Skeletal muscle satellite cell (primary cell): ENCODE results near the gene SLAMF1.

Experiments
- H3K27me3 ChIP-seq: 2 replicates; pipeline ENCODE4 v1.7.0; 2013; ENCODE audit warnings: low read length; ENCODE audit not compliant: control insufficient read depth, insufficient read depth
- H3K36me3 ChIP-seq: 2 replicates; pipeline ENCODE4 v1.7.0; 2013; ENCODE audit warnings: mild to moderate bottlenecking, control low read depth, low read length; ENCODE audit not compliant: insufficient read depth
- H3K4me1 ChIP-seq: 2 replicates; pipeline ENCODE4 v1.7.0; 2013; ENCODE audit warnings: low read length; ENCODE audit not compliant: control insufficient read depth, insufficient read depth
- H3K4me2 ChIP-seq: 2 replicates; pipeline ENCODE4 v1.7.0; 2013; ENCODE audit warnings: mild to moderate bottlenecking, low read length
- H3K4me3 ChIP-seq: 2 replicates; pipeline ENCODE4 v1.7.0; 2013; ENCODE audit warnings: low read length
- H3K9ac ChIP-seq: 2 replicates; pipeline ENCODE4 v1.7.0; 2013; ENCODE audit warnings: mild to moderate bottlenecking, low read depth, low read length, moderate library complexity
- H3K9me3 ChIP-seq: replicated peaks from 2 replicates; pipeline ENCODE4 v1.7.0; 2013; ENCODE audit warnings: mild to moderate bottlenecking, control low read depth, low read length

SLAMF1 gene

DNA sequence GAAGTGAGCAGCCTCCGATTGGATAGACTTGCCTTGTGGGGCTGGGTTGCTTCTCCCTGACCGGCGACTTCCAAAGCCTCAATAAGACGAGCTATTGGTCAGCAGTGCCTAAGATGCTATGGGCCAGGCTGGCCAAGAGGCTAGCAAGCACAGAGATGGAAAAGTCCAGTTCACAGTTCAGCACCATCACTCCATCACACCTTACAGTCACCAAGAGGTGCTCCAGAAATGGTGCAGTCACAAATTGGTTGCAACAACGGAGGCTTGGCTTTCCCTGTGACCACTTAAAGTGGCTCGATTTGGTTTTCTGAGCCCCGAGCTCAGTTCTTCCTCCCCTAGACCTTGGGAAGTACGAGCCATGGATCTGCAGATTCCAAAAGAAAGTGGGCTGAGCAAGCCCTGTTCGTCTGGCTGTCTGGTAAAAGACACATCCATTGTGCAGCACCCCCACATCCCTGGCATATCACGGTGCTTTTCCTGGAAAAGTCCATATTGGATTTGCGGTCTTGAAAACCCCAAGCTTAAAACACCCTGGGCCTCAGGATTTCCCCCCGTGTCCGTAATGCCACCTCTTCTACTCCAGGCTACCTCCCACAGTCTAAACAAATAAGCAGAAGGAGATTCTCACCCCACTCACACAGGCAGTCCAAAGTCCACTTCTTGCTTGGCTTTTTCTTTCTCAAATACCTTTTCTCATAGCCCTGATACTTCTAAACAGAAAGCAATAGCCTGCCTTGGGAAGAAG is 1.3 kb downstream of the SLAMF1 start:
- H3K4me1 ChIP-seq, result no peaks in the 10 kb centered on the region
- no peak overlapping the region for H3K4me2 ChIP-seq
- H3K4me3 ChIP-seq, result no peak overlapping the region
- H3K9me3 ChIP-seq, result no peaks in the 10 kb centered on the region
- no peaks in the 10 kb centered on the region for H3K36me3 ChIP-seq
- H3K27me3 ChIP-seq, result no peaks in the 10 kb centered on the region
- H3K9ac ChIP-seq, result no peak overlapping the region

DNA sequence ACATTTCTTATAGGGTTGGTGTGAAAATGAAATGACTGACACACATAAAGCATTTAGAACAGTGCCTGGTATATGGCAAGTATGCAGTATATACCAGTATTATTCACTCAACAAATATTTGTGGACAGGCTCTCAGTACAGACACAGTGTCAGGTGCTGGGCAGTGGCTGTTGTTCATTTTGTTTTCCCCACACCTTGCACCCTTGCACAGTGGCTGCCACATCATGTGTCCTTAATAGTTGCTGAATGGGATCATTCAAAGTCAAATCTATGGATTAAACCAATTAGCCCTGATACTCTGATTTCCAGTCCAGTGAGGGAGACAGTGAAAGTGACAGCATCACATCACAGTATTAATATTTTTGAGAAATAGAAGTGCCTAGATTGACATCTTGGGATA is 2.4 kb downstream of the SLAMF1 start:
- no peaks in the 10 kb centered on the region for H3K9me3 ChIP-seq
- no peak overlapping the region for H3K4me3 ChIP-seq
- no peak overlapping the region for H3K9ac ChIP-seq
- no peaks in the 10 kb centered on the region for H3K36me3 ChIP-seq
- H3K4me2 ChIP-seq, result no peak overlapping the region
- H3K4me1 ChIP-seq, result no peaks in the 10 kb centered on the region
- no peaks in the 10 kb centered on the region for H3K27me3 ChIP-seq

- Histone ChIP-seq H3K36me3 (no peaks in the 10 kb centered on the region), H3K9ac (no peak overlapping the region), H3K4me2 (no peak overlapping the region), H3K9me3 (no peaks in the 10 kb centered on the region), H3K27me3 (no peaks in the 10 kb centered on the region), H3K4me3 (no peak overlapping the region), H3K4me1 (no peaks in the 10 kb centered on the region)
Measured at GRCh38 chr1:160643138-160643537, 3.7 kb downstream of the SLAMF1 start.

DNA sequence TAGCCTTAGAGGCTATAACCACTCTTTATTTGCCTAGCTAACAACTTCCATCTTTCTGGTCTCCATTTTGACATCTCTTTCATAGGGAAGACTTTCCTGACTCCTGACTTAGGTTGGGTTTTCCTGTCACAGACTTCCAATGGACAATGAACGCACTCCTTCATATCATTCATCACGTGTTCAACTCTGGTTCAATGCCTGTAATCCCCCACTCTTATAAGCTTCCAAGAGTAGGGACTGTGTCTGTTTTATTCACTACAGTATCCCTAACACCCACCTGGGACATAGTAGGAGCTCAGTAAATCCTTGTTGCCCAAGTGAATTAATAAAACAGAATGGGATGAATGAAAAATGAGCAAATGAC is 4.6 kb downstream of the SLAMF1 start:
- no peak overlapping the region for H3K9ac ChIP-seq
- no peaks in the 10 kb centered on the region for H3K27me3 ChIP-seq
- no peaks in the 10 kb centered on the region for H3K9me3 ChIP-seq
- H3K36me3 ChIP-seq, result no peaks in the 10 kb centered on the region
- H3K4me3 ChIP-seq, result no peak overlapping the region
- no peak overlapping the region for H3K4me2 ChIP-seq
- H3K4me1 ChIP-seq, result no peaks in the 10 kb centered on the region

GRCh38 chr1:160641323-160642280 is 5.2 kb downstream of the SLAMF1 start:
- Histone ChIP-seq H3K9ac (no peak overlapping the region), H3K4me2 (no peak overlapping the region), H3K36me3 (no peaks in the 10 kb centered on the region), H3K4me3 (no peak overlapping the region), H3K9me3 (no peaks in the 10 kb centered on the region), H3K27me3 (no peaks in the 10 kb centered on the region), H3K4me1 (no peaks in the 10 kb centered on the region)

DNA sequence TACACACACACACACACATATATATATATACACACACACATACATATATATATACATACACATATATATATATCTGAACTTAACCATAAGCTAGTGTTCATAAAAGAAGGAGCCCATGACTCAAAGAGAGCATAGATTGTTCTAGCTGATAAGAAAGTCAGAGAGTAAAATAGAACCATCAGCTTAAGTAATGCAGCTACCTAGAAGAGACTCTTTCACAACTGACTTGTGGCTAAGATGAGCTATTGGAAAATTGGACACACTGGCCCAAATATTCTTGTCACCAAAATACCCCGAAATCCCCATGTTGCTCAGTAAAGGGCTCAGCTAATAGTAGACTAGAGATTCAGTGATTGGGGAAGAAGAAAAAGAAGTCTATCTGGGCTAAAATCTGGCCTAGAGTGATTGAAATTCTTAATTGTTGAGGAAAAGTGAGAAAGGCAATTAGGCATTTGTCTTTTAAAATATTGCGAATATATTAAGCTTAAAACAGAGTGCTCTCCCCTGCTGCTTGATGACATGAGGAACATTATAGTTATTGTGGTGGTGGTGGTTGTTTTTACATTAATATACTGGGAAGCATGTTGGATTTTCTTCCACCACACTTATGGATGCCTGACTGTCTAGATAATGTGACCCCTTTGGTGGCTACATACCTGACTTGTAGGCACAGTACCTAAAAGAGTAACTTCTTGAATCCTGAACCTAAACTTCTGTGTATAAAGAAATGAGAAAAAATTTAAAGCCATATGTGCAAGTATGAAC is 6.3 kb downstream of the SLAMF1 start:
- H3K36me3 ChIP-seq, result no peaks in the 10 kb centered on the region
- no peak overlapping the region for H3K9ac ChIP-seq
- no peaks in the 10 kb centered on the region for H3K4me1 ChIP-seq

GRCh38 chr1:160639652-160640051 is 7.2 kb downstream of the SLAMF1 start:
- no peaks in the 10 kb centered on the region for H3K4me1 ChIP-seq
- H3K4me3 ChIP-seq, result no peak overlapping the region
- H3K36me3 ChIP-seq, result no peaks in the 10 kb centered on the region
- no peak overlapping the region for H3K9ac ChIP-seq
- H3K9me3 ChIP-seq, result no peaks in the 10 kb centered on the region
- no peaks in the 10 kb centered on the region for H3K27me3 ChIP-seq
- no peak overlapping the region for H3K4me2 ChIP-seq

More for the DNA sequence above, 6.3 kb downstream of the SLAMF1 start:
- H3K4me2 ChIP-seq, result no peak overlapping the region
- no peak overlapping the region for H3K4me3 ChIP-seq
- no peaks in the 10 kb centered on the region for H3K27me3 ChIP-seq
- no peaks in the 10 kb centered on the region for H3K9me3 ChIP-seq

DNA sequence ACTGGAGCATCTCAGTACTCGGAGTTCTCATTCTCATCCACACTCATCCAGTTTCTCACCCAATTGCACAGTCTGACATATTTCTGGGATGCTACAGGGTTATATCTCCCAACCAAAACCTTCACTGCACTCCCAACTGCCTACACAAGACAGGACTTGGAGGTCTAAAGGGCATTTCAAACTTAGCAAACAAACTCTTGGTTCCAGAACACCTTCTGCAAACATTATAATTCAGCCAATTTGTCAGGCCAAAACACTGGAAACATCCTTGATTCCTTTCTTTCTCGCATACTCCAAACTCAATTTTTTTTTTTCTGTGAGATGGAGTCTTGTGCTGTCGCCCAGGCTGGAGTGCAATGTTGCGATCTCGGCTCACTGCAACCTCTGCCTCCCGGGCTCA is 7.9 kb downstream of the SLAMF1 start:
- H3K4me2 ChIP-seq, result no peak overlapping the region
- no peaks in the 10 kb centered on the region for H3K27me3 ChIP-seq
- no peaks in the 10 kb centered on the region for H3K36me3 ChIP-seq
- no peaks in the 10 kb centered on the region for H3K9me3 ChIP-seq
- no peaks in the 10 kb centered on the region for H3K4me1 ChIP-seq
- H3K9ac ChIP-seq, result no peak overlapping the region
- H3K4me3 ChIP-seq, result no peak overlapping the region

DNA sequence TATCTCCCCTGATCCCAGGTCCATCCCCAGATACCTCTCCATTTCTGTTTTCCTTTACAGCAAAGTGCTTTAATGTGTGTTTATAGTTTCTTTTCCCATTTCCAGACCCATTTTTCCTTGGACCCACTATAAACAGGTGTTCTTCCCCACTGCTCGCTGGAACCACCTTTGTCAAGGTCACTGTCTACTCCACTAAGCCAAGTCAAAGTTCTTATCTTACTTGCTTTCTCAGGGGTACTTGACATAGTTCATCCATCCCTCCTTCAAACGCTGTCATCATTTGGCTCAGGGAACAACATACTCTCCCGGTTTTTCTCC is 8.3 kb downstream of the SLAMF1 start:
- H3K9me3 ChIP-seq, result no peaks in the 10 kb centered on the region
- no peaks in the 10 kb centered on the region for H3K36me3 ChIP-seq
- H3K4me2 ChIP-seq, result no peak overlapping the region
- no peaks in the 10 kb centered on the region for H3K4me1 ChIP-seq
- H3K27me3 ChIP-seq, result no peaks in the 10 kb centered on the region
- no peak overlapping the region for H3K4me3 ChIP-seq
- no peak overlapping the region for H3K9ac ChIP-seq

DNA sequence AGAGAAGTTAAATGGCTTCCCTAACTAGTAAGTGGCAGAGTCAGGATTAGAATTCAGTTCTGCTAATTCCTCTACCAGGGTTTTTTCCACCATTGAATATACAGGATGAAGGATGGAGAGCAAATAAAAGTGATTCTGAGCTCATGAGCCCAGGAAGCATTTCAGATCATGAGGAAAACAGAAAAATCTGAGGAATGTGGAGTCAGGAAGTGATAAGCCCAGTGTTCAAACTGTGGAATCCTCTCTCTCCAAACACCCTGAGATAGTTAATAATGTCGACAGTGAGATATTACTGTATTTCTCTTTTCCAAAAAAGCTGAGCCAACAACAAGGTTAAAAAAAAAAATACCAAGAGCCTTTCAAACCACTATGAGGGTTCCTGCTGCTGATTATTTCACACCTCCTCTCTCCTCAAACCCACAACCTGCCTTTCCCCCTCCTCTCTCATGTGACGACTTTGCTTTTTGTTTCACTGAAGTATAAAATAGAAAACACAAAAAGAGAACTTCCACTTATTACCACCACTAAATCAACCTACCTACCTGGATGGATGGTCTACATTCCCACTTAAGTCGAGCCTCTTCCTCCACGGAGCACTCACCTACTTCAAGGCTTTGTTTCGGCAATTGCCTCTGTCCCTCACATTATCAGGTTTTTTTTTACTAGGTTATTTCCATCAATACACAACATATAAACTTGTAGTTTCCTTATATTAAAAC is 8.9 kb downstream of the SLAMF1 start:
- H3K27me3 ChIP-seq, result no peaks in the 10 kb centered on the region
- no peaks in the 10 kb centered on the region for H3K9me3 ChIP-seq
- H3K4me2 ChIP-seq, result no peak overlapping the region
- H3K36me3 ChIP-seq, result no peaks in the 10 kb centered on the region
- no peaks in the 10 kb centered on the region for H3K4me1 ChIP-seq
- H3K9ac ChIP-seq, result no peak overlapping the region
- H3K4me3 ChIP-seq, result no peak overlapping the region

GRCh38 chr1:160637065-160637464 is 9.8 kb downstream of the SLAMF1 start:
- Histone ChIP-seq H3K4me2 (no peak overlapping the region), H3K27me3 (no peaks in the 10 kb centered on the region), H3K36me3 (no peaks in the 10 kb centered on the region), H3K4me3 (no peak overlapping the region), H3K9ac (no peak overlapping the region), H3K9me3 (no peaks in the 10 kb centered on the region), H3K4me1 (no peaks in the 10 kb centered on the region)
